NCI-H2107 treated with DMSO at 0.1 percent for 48 hours (cell line): ENCODE results near the gene L1CAM.

ENCODE experiments used
- DNase-seq: peaks from one replicate; lab custom pipeline; 2025; ENCODE audit not compliant: unreplicated experiment; lab: John Stamatoyannopoulos, UW

L1CAM gene

DNA sequence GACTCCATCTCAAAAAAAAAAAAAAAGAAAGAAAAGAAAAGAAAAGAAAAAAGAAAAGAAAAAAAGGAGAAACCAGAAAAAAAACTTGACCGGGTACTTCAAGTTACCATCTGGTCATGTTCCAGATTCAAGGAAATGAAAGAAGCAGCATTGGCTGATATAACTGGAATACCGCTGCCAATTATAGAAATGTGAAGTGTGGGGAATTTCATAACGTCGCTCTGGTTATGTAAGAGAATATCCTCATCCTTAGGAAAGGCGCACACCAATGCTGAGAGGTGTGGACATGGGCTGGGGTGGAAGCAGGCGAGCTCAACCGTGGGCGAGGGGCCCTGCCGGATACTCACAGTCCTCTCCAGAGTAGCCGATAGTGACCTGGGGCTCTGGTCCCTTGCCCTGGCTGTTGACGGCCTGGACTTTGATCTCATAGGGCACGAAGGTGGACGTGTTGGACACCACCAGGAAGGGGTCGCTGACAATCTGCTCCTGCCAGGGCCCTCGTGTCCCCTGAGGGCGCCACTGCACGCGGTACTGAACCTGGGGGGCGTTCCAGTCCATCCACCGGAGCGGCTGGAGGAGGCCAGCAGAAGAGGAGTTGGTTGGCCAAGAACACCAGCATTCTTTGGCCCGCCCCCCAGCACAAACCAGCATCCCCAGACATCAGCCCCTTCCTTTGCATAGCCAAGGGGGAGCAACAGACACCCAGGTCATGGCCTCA is 19.5 kb downstream of the L1CAM start:
- no peak for DNase-seq

DNA sequence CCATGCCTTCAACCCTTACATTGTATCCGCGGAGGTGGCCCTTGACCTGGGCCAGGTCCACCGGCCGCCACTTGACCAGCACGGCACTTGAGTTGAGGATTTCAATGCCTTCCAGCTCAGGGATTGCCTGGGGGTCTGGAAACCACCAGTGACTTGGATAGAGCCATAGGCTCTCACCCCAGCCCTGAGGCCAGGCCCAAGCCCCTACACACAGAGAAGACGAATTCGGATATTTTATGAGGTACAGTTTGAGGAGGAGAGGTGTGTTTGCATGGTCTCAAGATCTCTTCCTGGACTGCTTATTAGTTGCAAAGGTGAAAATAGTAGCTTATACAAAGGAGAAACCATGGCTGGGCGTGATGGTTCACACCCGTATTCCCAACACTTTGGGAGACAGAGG is 20.3 kb downstream of the L1CAM start:
- DNase-seq, result no peak

DNA sequence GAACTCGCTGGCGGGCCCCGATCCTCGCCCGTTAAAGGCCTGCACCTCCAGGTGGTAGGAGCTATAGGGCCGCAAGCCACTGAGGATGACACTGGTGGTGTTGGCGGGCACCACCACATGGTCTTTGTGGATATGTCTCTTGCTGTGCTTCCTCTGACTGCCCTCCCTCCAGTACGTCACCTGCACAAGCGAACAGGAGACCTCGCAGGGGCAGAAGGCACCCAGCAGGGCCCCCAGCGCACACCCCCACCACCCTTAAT is 20.7 kb downstream of the L1CAM start:
- DNase-seq, result no peak

DNA sequence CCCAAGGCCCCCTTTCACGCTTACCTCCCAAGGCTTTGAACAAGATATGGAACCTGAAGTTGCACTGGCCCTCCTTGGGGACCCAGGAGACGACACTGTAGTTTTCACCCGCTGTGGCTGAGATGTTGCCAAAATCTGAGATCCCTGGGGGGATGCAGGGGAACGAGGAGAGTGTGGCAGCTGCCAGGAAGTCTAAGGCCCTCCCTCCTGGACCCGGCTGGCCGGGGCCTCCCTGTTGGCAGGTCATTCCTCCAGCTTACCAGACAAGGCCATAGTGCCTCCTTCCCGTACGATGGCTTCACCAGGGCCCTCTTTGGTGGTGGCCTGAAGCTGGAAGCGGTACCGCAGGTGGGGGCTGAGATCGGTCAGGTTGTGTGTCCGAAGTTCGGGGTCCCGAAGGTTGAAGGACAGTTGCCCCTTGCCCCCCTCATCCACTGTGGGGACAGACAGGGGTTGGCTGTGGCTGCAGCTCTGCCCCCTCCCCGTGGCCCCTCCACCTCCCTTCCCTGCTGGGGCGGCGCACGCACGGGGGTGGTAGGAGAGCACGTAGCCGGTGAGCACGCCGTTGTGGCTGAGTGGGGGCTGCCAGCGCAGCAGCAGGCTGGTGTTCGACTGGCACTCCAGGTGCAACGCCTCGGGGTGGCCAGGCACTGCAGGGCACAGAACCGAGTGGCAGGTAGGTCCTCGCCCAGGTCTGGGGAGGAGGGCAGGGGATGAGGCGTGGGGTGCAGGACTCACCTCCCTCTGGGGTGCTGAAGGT is 21.2 kb downstream of the L1CAM start:
- DNase-seq, result no peak

DNA sequence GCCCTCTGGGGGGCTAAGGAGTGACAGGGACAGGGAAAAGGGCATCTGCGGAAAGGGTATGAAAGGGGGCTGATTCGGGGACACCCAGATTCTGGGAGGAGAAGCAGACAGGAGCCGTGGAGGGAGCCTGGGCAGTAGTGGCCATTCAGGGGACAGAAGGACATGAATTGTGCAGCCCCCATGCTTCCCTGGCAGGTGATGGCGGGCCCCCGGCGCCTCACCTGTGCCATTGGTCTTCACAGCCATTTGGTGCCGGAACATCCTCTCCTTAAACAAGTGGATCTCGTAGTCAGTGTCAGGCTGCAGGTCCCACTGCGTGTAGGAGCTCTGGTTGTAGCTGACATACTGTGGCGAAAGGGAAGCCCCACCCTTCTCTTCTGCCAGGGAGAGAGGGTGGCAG is 21.9 kb downstream of the L1CAM start:
- no peak for DNase-seq

DNA sequence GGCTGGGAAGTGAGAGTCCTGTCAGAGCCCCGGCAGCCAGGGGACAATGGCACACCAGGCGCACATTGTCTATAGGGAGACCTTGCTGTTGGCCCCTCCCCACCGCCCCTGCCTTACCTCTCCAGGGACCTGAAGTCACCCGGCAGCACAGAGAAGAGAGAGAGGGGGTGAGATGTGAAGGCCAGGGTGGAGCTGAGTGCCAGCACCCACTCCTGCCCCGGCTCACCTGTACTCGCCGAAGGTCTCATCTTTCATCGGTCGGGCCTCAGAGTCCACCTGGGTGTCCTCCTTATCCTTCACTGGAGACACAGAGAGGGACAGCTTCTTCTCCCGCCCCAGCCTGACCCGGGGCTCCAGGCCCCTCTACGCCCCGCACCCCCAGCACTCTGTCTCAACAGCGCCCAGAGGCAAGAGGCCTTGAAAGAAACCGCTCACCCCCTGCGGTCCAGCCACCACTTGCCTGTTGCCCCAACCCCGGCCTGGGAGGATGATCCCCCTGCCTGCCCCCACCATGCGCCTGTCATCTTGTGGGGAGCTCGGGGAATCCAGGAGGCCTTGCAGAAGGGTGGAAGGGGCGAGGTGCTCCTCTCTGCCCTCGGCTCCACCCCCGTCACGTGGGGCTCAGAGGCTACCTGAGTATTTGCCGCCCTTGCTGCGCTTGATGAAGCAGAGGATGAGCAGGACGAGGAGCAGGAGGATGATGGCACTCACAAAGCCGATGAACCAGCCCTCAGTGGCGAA is 22.6 kb downstream of the L1CAM start:
- DNase-seq, result peak; percentile 46

DNA sequence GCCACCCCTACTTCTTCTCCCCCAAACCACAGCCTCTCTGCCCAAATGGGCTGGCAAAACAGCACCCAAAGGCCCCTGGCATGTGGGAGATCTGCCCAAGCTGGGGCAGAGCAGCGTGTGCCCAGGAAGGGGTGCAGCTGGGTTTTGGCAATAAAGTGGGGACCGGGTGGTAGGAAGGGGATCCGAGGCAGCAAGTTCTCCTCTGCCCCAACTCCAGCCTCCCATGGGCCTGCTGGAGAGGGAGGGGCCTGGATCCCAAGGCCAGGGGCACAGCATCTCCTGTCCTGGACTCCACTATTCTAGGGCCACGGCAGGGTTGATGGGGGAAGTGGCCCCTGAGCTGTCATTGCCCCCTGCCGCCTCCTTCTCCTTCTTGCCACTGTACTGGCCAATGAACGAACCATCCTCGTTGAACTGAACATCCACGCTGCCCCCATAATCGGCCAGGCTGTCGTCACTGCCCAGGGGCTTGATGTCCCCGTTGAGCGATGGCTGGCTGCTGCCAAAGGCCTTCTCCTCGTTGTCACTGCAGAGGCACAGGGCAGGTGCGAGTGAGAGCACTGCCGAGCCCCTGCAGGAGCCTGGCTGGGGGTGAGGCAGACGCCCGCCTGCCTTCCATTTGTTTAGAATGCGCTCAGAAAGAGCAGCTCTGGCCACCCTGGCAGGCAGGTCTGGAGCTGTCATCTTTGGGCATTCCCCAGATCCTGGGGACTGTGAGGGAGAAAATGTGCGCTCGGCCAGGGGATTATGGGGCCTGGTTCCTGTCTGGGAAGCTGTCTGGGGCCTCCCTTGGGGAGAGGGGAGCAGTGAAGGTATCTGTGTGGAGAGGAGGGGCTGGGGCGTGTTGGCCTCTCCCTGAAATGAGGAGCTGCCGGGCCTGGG is 23.4 kb downstream of the L1CAM start:
- DNase-seq, result no peak

DNA sequence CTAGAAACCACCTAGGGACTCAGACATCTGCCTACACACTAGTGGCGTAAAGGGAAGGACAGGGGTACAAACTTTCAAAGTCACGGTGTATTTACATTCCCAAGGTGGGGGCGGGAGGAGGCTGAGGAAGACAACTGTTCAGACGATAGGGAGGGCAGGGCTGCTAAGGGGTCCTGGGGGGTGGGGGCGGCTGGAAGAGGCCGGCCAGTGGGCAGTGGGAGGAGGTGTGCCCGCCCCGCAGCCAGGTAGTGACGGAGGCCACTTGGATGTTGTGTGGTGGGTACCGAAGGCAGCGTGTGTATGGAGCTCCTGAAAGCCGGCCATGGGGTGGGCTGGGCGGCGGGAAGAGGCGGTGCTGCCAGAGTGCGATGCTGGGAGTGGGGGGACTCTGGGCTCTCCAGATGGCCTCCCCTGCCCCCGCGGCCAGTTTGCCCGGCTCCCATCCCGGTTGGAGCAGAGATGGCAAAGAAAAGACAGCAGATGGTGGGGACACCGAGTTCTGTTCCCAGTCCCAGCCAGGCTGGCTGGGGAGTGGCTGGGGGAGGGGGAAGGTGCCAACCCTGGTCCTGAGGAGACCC is 24.2 kb downstream of the L1CAM start:
- no peak for DNase-seq

DNA sequence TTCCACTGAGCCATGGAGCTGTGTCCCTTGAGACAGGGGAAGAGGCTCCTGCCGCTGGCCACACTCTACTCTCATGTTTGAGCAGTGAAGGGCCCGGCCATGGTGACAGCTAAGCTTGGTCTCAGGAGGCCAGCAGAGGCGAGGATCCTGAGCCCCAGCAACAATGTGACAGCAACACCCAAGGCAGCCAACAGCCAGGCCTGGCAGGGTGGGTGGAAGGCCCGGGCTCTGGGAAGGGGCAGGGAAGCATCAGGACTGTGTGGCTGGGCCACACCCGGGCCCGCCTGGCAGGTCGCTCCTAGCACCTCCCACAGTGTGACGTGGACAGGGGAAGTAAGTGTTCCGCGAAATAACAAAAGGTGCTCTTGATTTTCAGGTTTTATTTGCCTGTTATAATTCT is 24.8 kb downstream of the L1CAM start:
- no peak for DNase-seq

DNA sequence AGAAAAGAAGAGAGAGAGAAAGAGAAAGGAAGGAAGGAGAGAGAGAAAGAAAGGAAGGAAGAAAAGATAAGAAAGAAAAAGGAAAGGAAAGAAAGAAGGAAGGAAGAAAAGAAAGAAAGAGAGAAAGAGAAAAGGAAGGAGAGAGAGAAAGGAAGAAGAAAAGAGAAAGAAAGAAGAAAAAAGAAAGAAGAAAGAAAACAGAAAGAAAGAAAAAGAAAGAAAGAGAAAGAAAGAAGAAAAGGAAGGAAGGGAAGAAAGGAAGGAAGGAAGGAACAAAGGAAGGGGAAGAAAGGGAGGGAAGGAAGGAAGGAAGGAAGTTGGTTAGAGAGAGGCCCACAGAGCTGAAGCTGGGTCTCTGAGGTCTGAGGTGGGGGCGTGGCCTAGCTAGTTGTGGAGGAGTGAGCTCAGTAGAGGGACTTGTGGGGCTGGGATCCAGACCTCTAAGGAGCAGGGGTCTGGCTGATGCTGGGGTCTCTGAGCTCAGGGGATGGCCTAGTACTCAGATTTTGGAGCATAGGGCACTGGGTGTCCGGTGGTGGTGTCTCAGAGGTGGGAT is 28.5 kb downstream of the L1CAM start:
- DNase-seq, result no peak

DNA sequence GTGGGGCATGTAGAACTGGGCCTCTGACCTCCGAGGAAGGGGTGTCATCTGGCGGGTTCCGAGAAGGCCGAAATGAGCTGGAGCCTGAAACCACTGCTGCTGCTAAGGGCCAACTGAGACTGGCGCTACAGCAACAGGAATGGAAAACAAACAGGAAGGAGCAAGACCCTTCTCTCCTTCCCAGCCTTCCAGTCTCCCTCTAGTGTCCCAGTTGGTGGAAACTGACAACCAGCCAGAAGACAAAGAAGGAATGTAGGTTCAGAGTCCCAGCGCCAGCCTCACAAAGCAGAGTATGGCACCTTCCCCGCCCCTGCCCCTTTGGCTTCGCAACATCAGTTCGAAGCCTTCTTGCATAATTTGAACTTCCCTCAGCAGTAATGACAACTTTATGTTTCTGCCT is 31.3 kb downstream of the L1CAM start:
- no peak for DNase-seq

DNA sequence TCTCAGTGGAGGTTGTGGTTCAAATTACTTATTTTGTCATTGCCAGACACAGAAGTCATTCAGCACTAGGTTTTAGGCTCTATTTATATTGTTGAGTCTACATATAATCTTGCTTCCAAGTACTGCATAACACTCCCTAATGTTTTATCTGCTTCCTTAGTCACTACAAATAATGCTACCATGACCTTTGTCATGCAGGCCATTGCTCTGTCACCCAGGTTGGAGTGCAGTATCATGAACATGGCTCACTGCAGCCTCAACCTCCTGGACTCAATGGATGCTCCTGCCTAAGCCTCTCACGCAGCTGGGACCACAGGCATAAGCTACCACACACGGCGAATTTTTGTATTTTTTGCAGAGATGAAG is 32.1 kb downstream of the L1CAM start:
- DNase-seq, result no peak

DNA sequence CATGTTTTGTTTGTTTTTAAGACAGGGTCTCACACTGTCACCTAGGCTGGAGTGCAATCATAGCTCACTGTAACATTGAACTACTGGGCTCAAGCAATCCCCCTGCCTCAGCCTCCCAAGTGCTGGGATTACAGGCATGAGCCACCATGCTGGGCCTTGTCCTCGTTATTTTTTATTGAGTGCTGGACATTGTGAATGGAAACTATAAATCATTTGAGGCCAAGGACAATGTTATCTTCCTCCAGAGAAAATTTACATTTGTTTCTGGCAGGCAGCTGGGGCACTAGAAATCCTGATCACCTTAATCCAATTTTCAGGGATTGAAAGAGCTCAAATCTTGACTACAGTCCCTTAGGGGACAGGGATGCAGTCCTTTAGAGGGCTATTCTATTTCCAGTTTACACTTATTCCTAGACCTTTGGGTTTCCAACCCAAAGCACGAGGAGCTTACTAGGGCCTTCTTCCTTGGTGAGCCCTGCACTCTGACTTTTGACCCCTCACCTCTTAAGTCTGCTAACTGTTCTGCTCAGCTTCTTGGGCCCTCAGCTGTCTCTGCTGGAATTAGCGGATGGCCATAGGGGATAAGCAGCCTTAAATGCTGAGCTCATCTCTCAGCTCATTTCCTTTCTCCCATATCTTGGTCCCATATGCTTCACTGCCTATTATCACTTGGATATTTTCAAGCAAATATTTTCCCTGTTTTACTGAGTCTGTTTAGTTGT is 32.6 kb downstream of the L1CAM start:
- DNase-seq, result no peak

DNA sequence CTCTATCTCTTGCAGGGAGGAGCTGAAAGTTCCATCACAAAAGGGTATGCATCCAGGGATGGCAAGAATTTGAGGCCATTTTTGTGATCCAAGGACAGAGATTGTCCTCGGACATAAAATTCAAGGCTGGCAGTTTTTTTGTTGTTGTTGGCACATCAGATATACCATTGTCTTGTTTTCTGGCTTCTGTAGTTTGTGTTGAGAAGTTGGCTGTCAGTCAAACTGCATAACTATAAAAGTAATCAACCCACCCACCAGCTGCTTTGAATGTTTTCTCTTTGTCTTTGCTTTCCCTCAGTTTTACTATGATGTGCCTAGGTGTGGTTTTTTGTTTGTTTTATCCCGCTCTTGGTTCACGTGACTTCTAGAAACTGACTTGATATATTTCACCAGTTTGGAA is 34.0 kb downstream of the L1CAM start:
- DNase-seq, result no peak

DNA sequence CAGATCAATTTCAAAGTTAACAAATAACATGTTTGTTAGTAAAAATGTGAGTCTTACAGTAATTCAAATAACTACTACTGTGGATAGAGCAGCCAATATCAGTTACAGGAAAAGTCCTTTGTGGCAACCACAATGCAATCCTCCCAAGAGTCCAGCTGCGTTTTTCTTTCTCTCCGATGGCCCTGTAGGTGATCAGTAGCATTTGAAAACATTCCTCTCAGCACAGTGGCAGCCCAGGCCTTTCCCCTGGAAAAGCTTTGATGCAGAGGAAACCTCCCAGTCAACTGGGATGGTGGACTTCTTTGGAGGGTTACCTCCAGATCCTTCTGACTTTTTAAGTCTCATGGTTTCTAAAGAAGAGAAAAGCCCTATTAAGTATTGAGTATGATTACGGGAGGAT is 37.6 kb downstream of the L1CAM start:
- peak; percentile 73 for DNase-seq

DNA sequence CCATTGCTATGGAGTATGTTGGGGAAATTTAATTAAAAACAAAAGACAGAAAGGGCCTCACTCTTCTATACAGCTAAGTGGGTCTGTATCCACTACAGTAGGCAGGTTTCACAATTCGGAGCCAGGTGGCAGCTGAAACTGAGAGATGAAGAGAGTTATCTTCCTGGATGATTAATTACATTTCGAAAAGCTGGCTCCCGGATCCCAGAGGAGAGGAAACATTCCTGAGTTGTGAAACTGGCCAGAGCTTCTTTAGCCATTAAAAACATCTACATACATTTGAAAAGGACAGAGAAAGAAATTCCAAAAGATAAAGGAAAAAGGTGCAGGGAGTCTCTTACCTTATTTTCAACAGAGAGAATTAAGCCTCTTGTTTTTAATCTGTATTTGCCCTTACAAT is 40.1 kb downstream of the L1CAM start:
- no peak for DNase-seq

DNA sequence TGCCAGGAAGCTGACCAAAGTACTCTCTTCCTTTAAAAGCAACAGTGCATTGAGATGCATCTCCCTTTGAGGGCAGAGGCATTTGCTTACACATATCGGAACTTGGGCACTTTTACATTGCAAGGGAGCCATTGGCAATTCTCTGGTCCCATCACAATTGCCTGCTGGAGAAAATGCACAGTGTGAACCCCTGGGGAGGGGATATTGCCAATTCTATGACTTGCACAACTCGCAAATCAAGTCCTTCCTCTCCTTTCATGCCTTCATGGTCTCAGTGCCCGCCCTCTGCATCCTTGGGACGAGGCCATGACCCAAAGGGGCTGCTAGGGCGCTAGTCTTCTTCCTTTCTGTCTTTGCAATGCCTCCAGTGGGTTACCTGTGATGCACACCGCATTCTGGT is 40.8 kb downstream of the L1CAM start:
- DNase-seq, result no peak

DNA sequence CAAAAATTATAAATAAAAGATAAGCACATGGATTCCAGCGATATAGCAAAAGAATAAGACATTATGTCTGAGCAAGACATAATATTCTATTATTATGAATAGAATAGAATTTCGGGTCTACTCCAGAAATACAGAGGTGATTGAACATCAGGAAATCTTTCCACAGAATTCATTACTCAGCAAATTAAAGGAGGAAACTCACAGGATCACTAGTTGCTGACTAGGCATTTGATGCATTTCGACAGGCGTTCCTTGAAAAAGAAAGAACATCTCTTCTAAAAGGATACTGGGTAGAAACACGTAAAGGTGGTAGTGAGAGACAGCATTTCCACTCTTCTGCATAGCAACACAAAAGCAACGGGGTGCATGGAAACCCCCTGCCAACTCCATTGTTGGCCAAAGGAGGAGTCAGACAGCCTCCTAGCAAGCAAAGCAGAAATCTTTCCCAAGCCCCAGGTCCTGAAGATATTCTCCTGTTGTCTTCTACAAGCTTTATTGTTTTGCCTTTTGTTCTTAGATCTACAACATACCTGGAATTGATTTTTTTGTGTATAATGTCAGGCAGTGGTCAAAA is 41.4 kb downstream of the L1CAM start:
- no peak for DNase-seq

DNA sequence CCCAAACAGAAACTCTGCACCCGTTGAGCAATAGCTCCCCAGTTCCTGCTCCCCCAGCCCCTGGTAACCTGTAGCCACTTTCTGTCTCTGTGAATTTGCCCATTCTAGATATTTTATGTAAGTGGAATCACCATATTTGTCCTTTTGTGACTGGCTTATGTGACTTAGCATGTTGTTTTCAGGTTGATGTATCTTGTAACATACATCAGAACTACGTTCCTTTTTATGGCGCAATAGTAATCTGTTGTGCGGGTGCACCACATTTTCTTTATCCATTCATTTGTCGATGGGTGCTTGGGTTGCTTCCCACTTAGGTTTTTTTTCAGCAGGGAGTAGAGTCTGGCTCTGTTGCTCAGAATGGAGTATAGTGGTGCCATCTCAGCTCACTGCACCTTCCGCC is 49.1 kb downstream of the L1CAM start:
- no peak for DNase-seq

DNA sequence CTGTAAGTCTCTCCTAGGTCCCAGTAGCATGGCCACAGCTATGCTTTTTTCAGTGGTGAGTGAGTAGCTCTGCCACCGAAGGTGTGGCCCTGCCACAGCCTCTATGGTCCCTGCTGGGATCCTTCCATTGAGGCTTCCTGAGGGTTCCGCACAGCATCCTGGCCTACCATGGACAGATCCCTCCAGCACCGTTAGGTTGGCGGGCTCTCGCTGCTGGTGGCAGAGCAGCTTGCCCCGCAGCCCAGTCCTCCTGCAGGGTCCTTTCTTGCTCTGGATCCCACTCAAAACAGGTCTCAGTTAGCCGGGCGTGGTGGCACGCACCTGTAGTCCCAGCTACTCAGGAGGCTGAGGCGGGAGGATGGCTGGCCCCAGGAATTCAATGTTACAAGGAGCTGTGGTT is 53.2 kb downstream of the L1CAM start:
- DNase-seq, result no peak
